ENCODE measurements around the gene GAS2.

DNA sequence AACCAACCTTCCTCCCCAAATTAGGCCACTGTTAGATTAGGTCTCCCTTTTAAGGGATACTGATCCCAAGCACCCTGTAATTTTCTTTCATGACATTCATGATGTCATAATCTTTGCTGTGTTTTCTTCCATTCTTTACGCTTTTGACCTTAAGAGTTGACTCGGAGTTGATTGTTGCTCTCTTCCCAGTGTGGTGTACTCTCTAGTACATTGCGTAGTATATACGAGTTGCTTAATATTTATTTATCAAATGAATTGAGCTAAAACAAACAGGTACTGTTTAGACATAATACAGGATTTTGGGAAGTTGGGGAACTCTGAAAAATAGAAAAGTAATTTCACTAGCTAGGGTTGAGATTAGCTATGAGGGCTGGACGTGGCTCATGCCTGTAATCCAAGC, 113.4 kb downstream of the GAS2 start:
- TF ChIP-seq, protein P1, sequence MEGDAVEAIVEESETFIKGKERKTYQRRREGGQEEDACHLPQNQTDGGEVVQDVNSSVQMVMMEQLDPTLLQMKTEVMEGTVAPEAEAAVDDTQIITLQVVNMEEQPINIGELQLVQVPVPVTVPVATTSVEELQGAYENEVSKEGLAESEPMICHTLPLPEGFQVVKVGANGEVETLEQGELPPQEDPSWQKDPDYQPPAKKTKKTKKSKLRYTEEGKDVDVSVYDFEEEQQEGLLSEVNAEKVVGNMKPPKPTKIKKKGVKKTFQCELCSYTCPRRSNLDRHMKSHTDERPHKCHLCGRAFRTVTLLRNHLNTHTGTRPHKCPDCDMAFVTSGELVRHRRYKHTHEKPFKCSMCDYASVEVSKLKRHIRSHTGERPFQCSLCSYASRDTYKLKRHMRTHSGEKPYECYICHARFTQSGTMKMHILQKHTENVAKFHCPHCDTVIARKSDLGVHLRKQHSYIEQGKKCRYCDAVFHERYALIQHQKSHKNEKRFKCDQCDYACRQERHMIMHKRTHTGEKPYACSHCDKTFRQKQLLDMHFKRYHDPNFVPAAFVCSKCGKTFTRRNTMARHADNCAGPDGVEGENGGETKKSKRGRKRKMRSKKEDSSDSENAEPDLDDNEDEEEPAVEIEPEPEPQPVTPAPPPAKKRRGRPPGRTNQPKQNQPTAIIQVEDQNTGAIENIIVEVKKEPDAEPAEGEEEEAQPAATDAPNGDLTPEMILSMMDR (IDR thresholded peaks at IDR 0.05): no peak
- TF ChIP-seq POLR2A (IDR thresholded peaks at IDR 0.05): no peak

All from body of pancreas (tissue), 4 donors.